GM12874 (cell line): ENCODE data around the gene FBXW7.

Experiments
- CTCF ChIP-seq: IDR thresholded peaks from 2 replicates; pipeline ENCODE4 v1.5.1; 2011; ENCODE audit warnings: low read depth, mild to moderate bottlenecking, control low read depth, low read length, moderate library complexity; ENCODE audit not compliant: insufficient read depth

Gene FBXW7

GRCh38 chr4:152508818-152509217 is 27.1 kb downstream of the FBXW7 start:
- no peak for TF ChIP-seq CTCF

- no peak for TF ChIP-seq CTCF
Observed at GRCh38 chr4:152508386-152508785, 27.5 kb downstream of the FBXW7 start.

- no peak for TF ChIP-seq CTCF
Observed at GRCh38 chr4:152503653-152504290, 32.1 kb downstream of the FBXW7 start.

- TF ChIP-seq CTCF: no peak
Observed at GRCh38 chr4:152501846-152502536, 33.9 kb downstream of the FBXW7 start.

GRCh38 chr4:152500800-152501434 is 35.0 kb downstream of the FBXW7 start:
- peak; percentile 57; the same call in 1 of the 2 replicates for TF ChIP-seq CTCF

GRCh38 chr4:152500275-152500674 is 35.6 kb downstream of the FBXW7 start:
- no peak for TF ChIP-seq CTCF

- no peak for TF ChIP-seq CTCF
Observed at GRCh38 chr4:152499344-152499743, 36.5 kb downstream of the FBXW7 start.
